ENCODE measurements around the gene NOTCH3.
A peak's percentile ranks its signal among the peaks of the same experiment; 100 is the strongest.

Gene NOTCH3

GRCh38 chr19:15195371-15196334 lies 5.1 kb downstream of the NOTCH3 start:
- peak; percentile 39 for DNase-seq

GRCh38 chr19:15194938-15195337 lies 5.9 kb downstream of the NOTCH3 start:
- no peak for DNase-seq

- no peak for DNase-seq
These were observed 8.8 kb downstream of the NOTCH3 start for GRCh38 chr19:15191982-15192381.

GRCh38 chr19:15191514-15191913 lies 9.3 kb downstream of the NOTCH3 start:
- no peak for DNase-seq

DNA sequence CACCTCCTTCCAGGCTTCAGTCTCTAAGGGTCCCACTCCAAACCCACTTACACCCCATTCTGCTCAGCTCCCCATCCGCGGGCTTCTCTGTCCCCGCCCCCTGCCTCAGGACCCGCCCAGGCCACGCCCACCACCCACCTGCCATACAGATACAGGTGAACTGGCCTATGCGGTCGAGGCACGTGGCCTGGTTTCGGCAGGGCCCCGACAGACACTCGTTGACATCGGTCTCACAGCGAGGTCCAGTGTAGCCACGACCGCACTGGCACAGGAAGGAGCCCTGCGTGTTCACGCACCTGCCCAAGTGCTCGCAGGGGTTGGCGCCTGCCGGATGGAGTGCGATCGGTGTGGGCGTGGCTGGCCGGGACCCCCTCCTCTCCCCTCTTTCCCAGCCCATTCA lies 11.9 kb downstream of the NOTCH3 start:
- no peak for DNase-seq

- no peak for DNase-seq
These were observed 13.5 kb downstream of the NOTCH3 start for GRCh38 chr19:15187026-15188007.

GRCh38 chr19:15185188-15185587 lies 15.6 kb downstream of the NOTCH3 start:
- no peak for DNase-seq

DNA sequence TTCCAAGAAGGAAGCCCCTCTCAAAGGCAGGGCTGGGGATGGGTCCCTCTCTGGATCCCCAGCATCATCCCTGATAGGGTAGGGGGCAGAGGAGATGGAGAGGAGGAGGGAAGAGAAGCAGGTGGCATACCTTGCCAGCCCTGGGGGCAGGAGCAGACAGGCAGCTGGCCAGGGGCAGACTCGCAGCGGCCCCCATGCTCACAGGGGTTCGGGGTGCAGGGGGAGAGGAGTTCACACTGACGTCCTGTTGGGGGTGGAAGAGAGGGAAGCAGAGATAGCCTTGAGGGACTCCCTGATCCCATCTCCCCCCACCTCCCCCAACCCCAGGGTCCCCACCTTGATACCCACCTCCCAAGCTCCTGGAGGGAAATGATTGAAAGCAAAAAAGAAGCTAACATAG lies 16.0 kb downstream of the NOTCH3 start:
- no peak for DNase-seq

DNA sequence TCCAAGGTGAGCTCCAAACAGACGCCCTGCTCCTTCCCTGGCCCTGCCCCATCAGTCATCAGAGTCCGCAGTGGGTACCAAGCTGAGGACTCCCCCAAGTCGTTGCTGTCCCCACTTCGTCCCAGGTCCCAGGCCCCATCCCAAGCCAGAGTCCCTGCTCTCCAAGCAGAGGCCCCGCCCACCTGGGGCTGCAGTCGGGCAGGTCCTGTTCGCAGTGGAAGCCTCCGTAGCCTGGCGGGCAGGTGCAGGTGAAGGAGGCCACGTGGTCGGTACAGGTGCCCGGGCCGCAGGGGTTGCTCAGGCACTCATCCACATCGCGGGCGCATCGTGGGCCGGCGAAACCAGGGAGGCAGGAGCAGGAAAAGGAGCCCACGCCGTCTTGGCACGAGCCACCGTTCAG lies 19.4 kb downstream of the NOTCH3 start:
- DNase-seq = no peak

DNA sequence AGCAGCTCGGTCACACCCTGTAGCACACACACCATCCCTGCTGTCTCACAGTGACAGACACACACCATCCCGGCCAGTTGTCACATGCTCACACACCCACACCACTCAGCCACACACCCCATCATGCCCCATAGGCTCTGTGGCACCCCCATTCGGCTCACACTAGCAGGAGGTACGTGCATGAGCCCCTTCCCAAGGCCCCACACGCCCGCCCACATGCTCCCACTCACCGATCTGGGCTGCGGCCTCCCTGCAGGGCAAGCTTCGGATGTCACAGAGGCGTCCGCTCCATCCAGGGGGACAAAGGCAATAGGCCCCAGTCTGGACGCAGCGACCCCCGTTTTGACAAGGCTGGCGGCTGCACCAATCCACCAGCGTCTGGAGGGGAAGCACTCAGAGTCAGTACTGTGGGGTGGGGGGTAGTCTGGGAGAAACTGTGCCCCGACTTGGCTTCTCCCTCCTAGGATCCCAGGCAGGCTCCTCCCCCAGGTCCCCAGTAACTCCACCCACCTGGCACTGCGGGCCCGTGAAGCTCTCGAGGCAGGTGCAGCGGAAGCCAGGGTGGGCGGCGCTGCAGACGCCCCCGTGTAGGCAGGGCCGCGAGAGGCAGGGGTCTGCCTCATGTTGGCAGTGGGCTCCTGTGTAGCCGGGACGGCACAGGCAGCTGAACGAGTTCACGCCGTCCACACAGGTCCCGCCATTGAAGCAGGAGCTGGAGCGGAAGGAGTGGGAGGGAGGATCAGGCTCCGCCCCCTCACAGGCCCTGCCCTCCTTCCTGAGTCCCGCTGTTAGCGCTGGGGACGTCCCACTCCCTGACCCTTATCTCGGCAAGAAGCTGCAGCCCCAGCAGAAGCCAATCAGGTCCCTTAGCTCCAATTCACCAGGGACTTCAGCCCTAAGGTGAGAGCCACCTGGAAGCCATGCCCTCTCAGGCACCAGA lies 20.1 kb downstream of the NOTCH3 start:
- DNase-seq = no peak

GRCh38 chr19:15178629-15179308 lies 22.0 kb downstream of the NOTCH3 start:
- no peak for DNase-seq

GRCh38 chr19:15177269-15178116 lies 23.3 kb downstream of the NOTCH3 start:
- peak; percentile 59 for DNase-seq

DNA sequence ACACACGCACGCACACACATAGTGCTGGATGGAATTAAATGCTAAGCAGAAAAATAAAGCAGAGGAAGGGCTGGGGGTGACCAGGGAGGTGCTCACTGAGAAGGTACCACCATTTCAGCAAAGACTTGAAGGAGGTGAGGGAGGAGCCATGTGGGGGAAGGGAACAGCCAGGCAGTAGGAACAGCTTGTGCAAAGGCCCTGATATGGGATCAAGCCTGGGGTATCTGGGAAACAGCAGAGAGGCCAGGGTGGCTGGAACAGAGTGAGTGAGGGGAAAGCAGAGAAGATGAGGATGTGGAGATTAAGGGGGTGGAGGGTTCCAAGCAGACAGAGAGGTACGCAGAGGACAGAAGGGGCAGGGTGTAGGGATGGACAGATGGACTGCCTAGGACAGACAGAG lies 25.2 kb downstream of the NOTCH3 start:
- no peak for DNase-seq

DNA sequence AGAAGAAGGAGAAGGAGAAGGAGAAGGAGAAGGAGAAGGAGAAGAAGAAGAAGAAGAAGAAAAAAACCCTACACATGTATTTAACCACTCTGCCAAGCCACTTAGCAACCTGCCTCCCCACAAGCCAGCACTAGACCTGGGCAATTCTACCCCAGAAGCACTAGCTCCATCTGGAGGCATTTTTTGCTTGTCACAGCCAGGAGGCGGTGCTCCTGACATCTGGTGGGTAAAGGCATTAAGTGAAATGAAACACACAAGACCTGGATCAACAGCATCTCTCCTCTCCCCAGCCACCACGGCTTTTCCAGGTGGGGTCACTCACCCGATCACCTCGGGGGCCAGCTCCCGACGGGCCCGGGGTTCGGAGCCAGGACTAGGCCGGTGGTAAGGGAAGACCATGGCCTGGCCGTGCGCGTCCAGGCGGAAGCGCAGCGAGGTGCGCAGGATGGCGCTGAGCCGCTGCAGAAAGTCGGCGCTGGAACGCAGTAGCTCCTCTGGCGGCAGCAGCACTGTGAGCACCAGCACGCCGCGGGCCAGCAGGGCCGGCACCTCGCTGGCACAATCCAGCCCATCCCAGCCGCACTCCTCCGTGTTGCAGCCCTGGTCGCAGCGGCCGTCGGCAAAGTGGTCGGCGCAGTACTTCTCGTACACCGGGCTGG lies 26.9 kb downstream of the NOTCH3 start:
- DNase-seq = no peak

DNA sequence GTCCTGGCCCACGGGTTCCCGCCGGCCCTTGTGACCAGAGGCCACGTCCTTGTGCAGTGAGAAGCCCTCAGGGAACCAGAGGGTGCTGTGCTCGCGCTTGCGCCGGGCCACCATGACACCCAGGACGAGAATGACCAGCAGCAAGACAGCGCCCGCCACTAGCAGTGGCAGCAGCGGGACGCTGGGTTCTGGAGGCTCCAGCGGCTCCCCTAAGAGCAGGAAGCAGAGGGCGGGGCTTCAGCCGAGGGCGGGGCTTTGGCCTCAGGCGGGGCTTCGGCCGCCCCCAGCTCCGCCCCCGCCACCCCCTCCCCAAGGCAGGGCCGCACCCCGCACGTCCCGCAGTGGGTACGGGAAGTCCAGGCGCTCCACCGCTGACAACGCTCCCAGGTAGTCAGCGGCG lies 30.4 kb downstream of the NOTCH3 start:
- no peak for DNase-seq

- no peak for DNase-seq
These were observed 31.1 kb downstream of the NOTCH3 start for GRCh38 chr19:15169541-15170285.

- no peak for DNase-seq
These were observed 34.1 kb downstream of the NOTCH3 start for GRCh38 chr19:15166700-15167099.

GRCh38 chr19:15161028-15161984 lies 39.5 kb downstream of the NOTCH3 start:
- no peak for DNase-seq

Measured in fibroblast of upper back skin (primary cell).